Neural progenitor cell (in vitro differentiated cells): ENCODE data around the gene ZNF142.

Experiments used
- CTCF ChIP-seq: fragments of 200-600 bp; sonication (generic); IDR thresholded peaks from 2 replicates; pipeline ENCODE4 v1.5.1; 2017; ENCODE audit warnings: antibody characterized with exemption, mild to moderate bottlenecking
- EZH2 ChIP-seq: fragments of 200-600 bp; sonication (generic); IDR thresholded peaks from 2 replicates; pipeline ENCODE4 v1.6.1; 2017; ENCODE audit warnings: antibody characterized with exemption, mild to moderate bottlenecking, moderate library complexity
- EZH2phosphoT487 ChIP-seq: fragments of 200-600 bp; sonication (generic); IDR thresholded peaks from 2 replicates; pipeline ENCODE4 v1.6.1; 2017; ENCODE audit warnings: antibody characterized with exemption

GRCh38 chr2:218635719-218636118 lies 23.7 kb downstream of the ZNF142 start:
- TF ChIP-seq CTCF, result no peak
- no peak for TF ChIP-seq EZH2
- no peak for TF ChIP-seq EZH2phosphoT487
